ENCODE measurements around the gene CPNE5.

Gene CPNE5

GRCh38 chr6:36769676-36770499, 69.4 kb downstream of the CPNE5 start:
- Histone ChIP-seq H3K36me3 (ENCODE audit: control insufficient read depth in 4 of 4, insufficient read depth in 4 of 4, low read length in 3 of 4) (no peaks in the 10 kb centered on the region), H3K4me3 (ENCODE audit: control insufficient read depth in 1 of 7, extremely low read depth in 1 of 7, insufficient read depth in 4 of 7, low read depth in 2 of 7, low read length in 6 of 7) (peak overlapping the region in 1 of 7 experiments; percentile 20), H3K27me3 (replicated peaks in 2 of 5; ENCODE audit: control insufficient read depth in 4 of 5, insufficient read depth in 5 of 5, low read length in 4 of 5) (no peaks in the 10 kb centered on the region), H3K9me3 (ENCODE audit: control extremely low read depth in 1 of 5, control insufficient read depth in 4 of 5, insufficient read depth in 2 of 5, low read depth in 1 of 5, low read length in 4 of 5) (no peaks in the 10 kb centered on the region), H3K4me1 (ENCODE audit: control extremely low read depth in 1 of 4, control insufficient read depth in 4 of 4, insufficient read depth in 4 of 4, low read length in 3 of 4) (peaks cover 5 to 40% (median 22%) of the 10 kb centered on the region in 4 experiments), H3K27ac (ENCODE audit: insufficient read depth in 1 of 2, low read depth in 1 of 2, low read length in 2 of 2, poor library complexity in 1 of 2, severe bottlenecking in 2 of 2) (no peak overlapping the region)
- ChIA-PET CTCF (interaction anchor here (0.6 to 7.7 kb wide), 14 partner anchors 10 to 440 kb away, joined by 3 to 189 read pairs (median 4); no protein-coding TSS in a partner anchor), POLR2A (interaction anchor here (0.7 to 0.8 kb wide), 2 partner anchors 11 to 116 kb away, joined by 3 read pairs; partner anchors contain the start of gene C6orf89)
- 36% methylated on average over 18 of the region's 18 CpGs for WGBS (ENCODE audit: insufficient coverage)
- DNase-seq, result peak in 2 of 3 donors; percentile 35 to 36

GRCh38 chr6:36769183-36769675, 70.0 kb downstream of the CPNE5 start:
- ChIA-PET CTCF (interaction anchor here (1.0 to 7.7 kb wide), 16 partner anchors 10 to 439 kb away, joined by 3 to 189 read pairs (median 4); no protein-coding TSS in a partner anchor), POLR2A (interaction anchor here (0.7 to 0.8 kb wide), 2 partner anchors 12 to 116 kb away, joined by 3 read pairs; partner anchors contain the start of gene C6orf89)
- H3K27ac ChIP-seq (ENCODE audit: insufficient read depth in 1 of 2, low read depth in 1 of 2, low read length in 2 of 2, poor library complexity in 1 of 2, severe bottlenecking in 2 of 2), result no peak overlapping the region
- 48% methylated on average over 6 of the region's 7 CpGs for WGBS (ENCODE audit: insufficient coverage)
- no peaks in the 10 kb centered on the region for H3K36me3 ChIP-seq (ENCODE audit: control insufficient read depth in 4 of 4, insufficient read depth in 4 of 4, low read length in 3 of 4)
- no peaks in the 10 kb centered on the region for H3K9me3 ChIP-seq (ENCODE audit: control extremely low read depth in 1 of 5, control insufficient read depth in 4 of 5, insufficient read depth in 2 of 5, low read depth in 1 of 5, low read length in 4 of 5)
- peak overlapping the region in 2 of 7 experiments; percentile 5 to 20 for H3K4me3 ChIP-seq (ENCODE audit: control insufficient read depth in 1 of 7, extremely low read depth in 1 of 7, insufficient read depth in 4 of 7, low read depth in 2 of 7, low read length in 6 of 7)
- no peaks in the 10 kb centered on the region for H3K27me3 ChIP-seq (replicated peaks in 2 of 5; ENCODE audit: control insufficient read depth in 4 of 5, insufficient read depth in 5 of 5, low read length in 4 of 5)
- peaks cover 5 to 40% (median 22%) of the 10 kb centered on the region in 4 experiments for H3K4me1 ChIP-seq (ENCODE audit: control extremely low read depth in 1 of 4, control insufficient read depth in 4 of 4, insufficient read depth in 4 of 4, low read length in 3 of 4)
- DNase-seq, result no peak

- Histone ChIP-seq H3K9me3 (ENCODE audit: control extremely low read depth in 1 of 5, control insufficient read depth in 4 of 5, insufficient read depth in 2 of 5, low read depth in 1 of 5, low read length in 4 of 5) (no peaks in the 10 kb centered on the region), H3K4me3 (ENCODE audit: control insufficient read depth in 1 of 7, extremely low read depth in 1 of 7, insufficient read depth in 4 of 7, low read depth in 2 of 7, low read length in 6 of 7) (no peak overlapping the region), H3K36me3 (ENCODE audit: control insufficient read depth in 4 of 4, insufficient read depth in 4 of 4, low read length in 3 of 4) (no peaks in the 10 kb centered on the region), H3K27ac (ENCODE audit: insufficient read depth in 1 of 2, low read depth in 1 of 2, low read length in 2 of 2, poor library complexity in 1 of 2, severe bottlenecking in 2 of 2) (no peak overlapping the region), H3K27me3 (replicated peaks in 2 of 5; ENCODE audit: control insufficient read depth in 4 of 5, insufficient read depth in 5 of 5, low read length in 4 of 5) (no peaks in the 10 kb centered on the region), H3K4me1 (ENCODE audit: control extremely low read depth in 1 of 4, control insufficient read depth in 4 of 4, insufficient read depth in 4 of 4, low read length in 3 of 4) (peaks cover 5 to 30% (median 22%) of the 10 kb centered on the region in 4 experiments)
- DNase-seq, result peak in 2 of 3 donors; percentile 42 to 44
- ChIA-PET CTCF (interaction anchor here (0.6 to 7.7 kb wide), 37 partner anchors 7 to 444 kb away, joined by 3 to 189 read pairs (median 4); partner anchors contain the start of genes C6orf89 and PPIL1), POLR2A (interaction anchor here (0.7 kb wide), 1 partner anchor 188 kb away, joined by 3 read pairs; the partner anchor contains the start of gene PI16)
- WGBS (ENCODE audit: insufficient coverage), result 73% methylated on average over 5 of the region's 10 CpGs
Observed at GRCh38 chr6:36766399-36766945, 72.8 kb downstream of the CPNE5 start.

GRCh38 chr6:36765594-36766398, 73.4 kb downstream of the CPNE5 start:
- Histone ChIP-seq H3K36me3 (ENCODE audit: control insufficient read depth in 4 of 4, insufficient read depth in 4 of 4, low read length in 3 of 4) (no peaks in the 10 kb centered on the region), H3K4me3 (ENCODE audit: control insufficient read depth in 1 of 7, extremely low read depth in 1 of 7, insufficient read depth in 4 of 7, low read depth in 2 of 7, low read length in 6 of 7) (no peak overlapping the region), H3K27me3 (replicated peaks in 2 of 5; ENCODE audit: control insufficient read depth in 4 of 5, insufficient read depth in 5 of 5, low read length in 4 of 5) (no peaks in the 10 kb centered on the region), H3K27ac (ENCODE audit: insufficient read depth in 1 of 2, low read depth in 1 of 2, low read length in 2 of 2, poor library complexity in 1 of 2, severe bottlenecking in 2 of 2) (no peak overlapping the region), H3K9me3 (ENCODE audit: control extremely low read depth in 1 of 5, control insufficient read depth in 4 of 5, insufficient read depth in 2 of 5, low read depth in 1 of 5, low read length in 4 of 5) (no peaks in the 10 kb centered on the region), H3K4me1 (ENCODE audit: control extremely low read depth in 1 of 4, control insufficient read depth in 4 of 4, insufficient read depth in 4 of 4, low read length in 3 of 4) (peaks cover 5 to 27% (median 21%) of the 10 kb centered on the region in 4 experiments)
- DNase-seq, result peak; percentile 85 to 91 (median 87)
- ChIA-PET POLR2A (interaction anchor here (0.7 kb wide), 1 partner anchor 189 kb away, joined by 3 read pairs; the partner anchor contains the start of gene PI16), CTCF (interaction anchor here (0.6 to 7.7 kb wide), 37 partner anchors 6 to 444 kb away, joined by 3 to 189 read pairs (median 4); partner anchors contain the start of genes C6orf89 and PPIL1)
- WGBS (ENCODE audit: insufficient coverage), result 34% methylated on average over 15 of the region's 17 CpGs

- Histone ChIP-seq H3K36me3 (ENCODE audit: control insufficient read depth in 4 of 4, insufficient read depth in 4 of 4, low read length in 3 of 4) (no peaks in the 10 kb centered on the region), H3K4me3 (ENCODE audit: control insufficient read depth in 1 of 7, extremely low read depth in 1 of 7, insufficient read depth in 4 of 7, low read depth in 2 of 7, low read length in 6 of 7) (no peak overlapping the region), H3K27ac (ENCODE audit: insufficient read depth in 1 of 2, low read depth in 1 of 2, low read length in 2 of 2, poor library complexity in 1 of 2, severe bottlenecking in 2 of 2) (no peak overlapping the region), H3K4me1 (ENCODE audit: control extremely low read depth in 1 of 4, control insufficient read depth in 4 of 4, insufficient read depth in 4 of 4, low read length in 3 of 4) (peaks cover 3 to 27% (median 18%) of the 10 kb centered on the region in 4 experiments), H3K27me3 (replicated peaks in 2 of 5; ENCODE audit: control insufficient read depth in 4 of 5, insufficient read depth in 5 of 5, low read length in 4 of 5) (no peaks in the 10 kb centered on the region), H3K9me3 (ENCODE audit: control extremely low read depth in 1 of 5, control insufficient read depth in 4 of 5, insufficient read depth in 2 of 5, low read depth in 1 of 5, low read length in 4 of 5) (no peaks in the 10 kb centered on the region)
- 94% methylated on average over 6 of the region's 10 CpGs for whole genome bisulfite sequencing (ENCODE audit: insufficient coverage)
- CTCF ChIA-PET, result interaction anchor here (0.6 to 7.5 kb wide), 24 partner anchors 9 to 445 kb away, joined by 3 to 189 read pairs (median 4); no protein-coding TSS in a partner anchor
- POLR2A ChIA-PET, result no interaction called here
- no peak for DNase-seq
Observed at GRCh38 chr6:36765190-36765589, 74.1 kb downstream of the CPNE5 start.

GRCh38 chr6:36762123-36762522, 77.1 kb downstream of the CPNE5 start:
- CTCF ChIA-PET, result interaction anchor here (0.9 to 5.4 kb wide), 10 partner anchors 7 to 446 kb away, joined by 3 to 71 read pairs (median 7); no protein-coding TSS in a partner anchor
- WGBS (ENCODE audit: insufficient coverage), result 95% methylated on average over 4 of the region's 11 CpGs
- Histone ChIP-seq H3K36me3 (ENCODE audit: control insufficient read depth in 4 of 4, insufficient read depth in 4 of 4, low read length in 3 of 4) (no peaks in the 10 kb centered on the region), H3K9me3 (ENCODE audit: control extremely low read depth in 1 of 5, control insufficient read depth in 4 of 5, insufficient read depth in 2 of 5, low read depth in 1 of 5, low read length in 4 of 5) (no peaks in the 10 kb centered on the region), H3K4me3 (ENCODE audit: control insufficient read depth in 1 of 7, extremely low read depth in 1 of 7, insufficient read depth in 4 of 7, low read depth in 2 of 7, low read length in 6 of 7) (no peak overlapping the region), H3K27me3 (replicated peaks in 2 of 5; ENCODE audit: control insufficient read depth in 4 of 5, insufficient read depth in 5 of 5, low read length in 4 of 5) (no peaks in the 10 kb centered on the region), H3K27ac (ENCODE audit: insufficient read depth in 1 of 2, low read depth in 1 of 2, low read length in 2 of 2, poor library complexity in 1 of 2, severe bottlenecking in 2 of 2) (no peak overlapping the region), H3K4me1 (ENCODE audit: control extremely low read depth in 1 of 4, control insufficient read depth in 4 of 4, insufficient read depth in 4 of 4, low read length in 3 of 4) (peaks cover 0 to 7% (median 4%) of the 10 kb centered on the region in 4 experiments)
- no peak for DNase-seq
- POLR2A ChIA-PET, result no interaction called here
